HepG2 (cell line): ENCODE results near the gene ODAD4. TPM values are rescaled to one million over a fixed set of nuclear protein-coding genes. Genes with fewer than 3 reads are reported as not detected.
A peak's percentile ranks its signal among the peaks of the same experiment; 100 is the strongest.

Experiments used
- AHR ChIP-seq: IDR thresholded peaks from 2 replicates; pipeline ENCODE4 v1.6.1; 2018; ENCODE audit warnings: missing genetic modification reagents, missing compliant biosample characterization
- ARNT2 ChIP-seq: sonication (generic); formaldehyde crosslinking; IDR thresholded peaks from 2 replicates; pipeline ENCODE4 v1.8.0; 2022; ENCODE audit warnings: mild to moderate bottlenecking, low read depth, missing genetic modification reagents, moderate library complexity
- CC2D1A ChIP-seq: sonication (generic); formaldehyde crosslinking; IDR thresholded peaks from 2 replicates; pipeline ENCODE4 v1.8.1; 2023; ENCODE audit warnings: mild to moderate bottlenecking, missing genetic modification reagents
- EP300 ChIP-seq, 3 experiments: sonication (generic) in 1 of 3; formaldehyde crosslinking in 1 of 3; IDR thresholded peaks; 2 replicates each; pipeline versions ENCODE4 v1.5.1 to v1.6.1; 2011 to 2020; ENCODE audit warnings: low read depth in 2 of 3, low read length in 2 of 3, borderline replicate concordance in 1 of 3, improper control_type of control experiment in 1 of 3, mild to moderate bottlenecking in 1 of 3, missing genetic modification reagents in 1 of 3, moderate library complexity in 1 of 3
- GABPA ChIP-seq, 2 experiments: IDR thresholded peaks; 2 replicates each; pipeline ENCODE4 v1.6.1; 2011 to 2016; ENCODE audit warnings: low read depth in 2 of 2, low read length in 1 of 2, missing biosample characterization in 1 of 2, missing genetic modification characterization in 1 of 2
- GPBP1L1 ChIP-seq: sonication (generic); formaldehyde crosslinking; IDR thresholded peaks from 2 replicates; pipeline ENCODE4 v1.5.0; 2020; ENCODE audit warnings: mild to moderate bottlenecking, missing genetic modification reagents
- HBP1 ChIP-seq: IDR thresholded peaks from 2 replicates; pipeline ENCODE4 v1.6.1; 2016; ENCODE audit warnings: low read depth, control low read depth
- JDP2 ChIP-seq: sonication (generic); formaldehyde crosslinking; IDR thresholded peaks from 2 replicates; pipeline ENCODE4 v1.8.1; 2022; ENCODE audit warnings: missing genetic modification reagents, borderline replicate concordance
- LRRFIP1 ChIP-seq: sonication (generic); formaldehyde crosslinking; conservative IDR thresholded peaks from 2 replicates; pipeline ENCODE4 v1.4.0; 2020; ENCODE audit warnings: missing genetic modification reagents
- NFE2 ChIP-seq: sonication (generic); formaldehyde crosslinking; IDR thresholded peaks from 2 replicates; pipeline ENCODE4 v1.4.0; 2020; ENCODE audit warnings: missing genetic modification reagents
- NONO ChIP-seq, 2 experiments: fragments of 450-650 bp in 1 of 2; sonication (generic) in 1 of 2; formaldehyde crosslinking in 1 of 2; IDR thresholded peaks in 1 of 2; conservative IDR thresholded peaks in 1 of 2; 2 replicates each; pipeline versions ENCODE4 v1.6.1 to v1.8.0; 2017 to 2022; ENCODE audit warnings: mild to moderate bottlenecking in 1 of 2, missing genetic modification reagents in 1 of 2, moderate library complexity in 1 of 2
- SOX6 ChIP-seq, 2 experiments: fragments of 450-650 bp in 1 of 2; sonication (generic) in 1 of 2; formaldehyde crosslinking in 1 of 2; IDR thresholded peaks; 2 replicates each; pipeline versions ENCODE4 v1.4.0 to v1.6.1; 2017 to 2020; ENCODE audit warnings: antibody characterized with exemption in 1 of 2, mild to moderate bottlenecking in 1 of 2, missing genetic modification reagents in 1 of 2
- ZBTB21 ChIP-seq: sonication (generic); formaldehyde crosslinking; IDR thresholded peaks from 2 replicates; pipeline ENCODE4 v1.4.0; 2020; ENCODE audit warnings: missing genetic modification reagents
- ZBTB42 ChIP-seq: sonication (generic); formaldehyde crosslinking; IDR thresholded peaks from 2 replicates; pipeline ENCODE4 v1.5.0; 2020; ENCODE audit warnings: mild to moderate bottlenecking, missing genetic modification reagents
- ZFP62 ChIP-seq: sonication (generic); formaldehyde crosslinking; IDR thresholded peaks from 2 replicates; pipeline ENCODE4 v1.4.0; 2020; ENCODE audit warnings: missing genetic modification reagents
- ZNF20 ChIP-seq: sonication (generic); formaldehyde crosslinking; IDR thresholded peaks from 2 replicates; pipeline ENCODE4 v1.4.0; 2020; ENCODE audit warnings: mild to moderate bottlenecking, moderate library complexity, missing genetic modification reagents
- ZNF24 ChIP-seq: fragments of 450-650 bp; IDR thresholded peaks from 2 replicates; pipeline ENCODE4 v1.6.1; 2017; ENCODE audit warnings: antibody characterized with exemption, mild to moderate bottlenecking
- ZNF484 ChIP-seq: sonication (generic); formaldehyde crosslinking; IDR thresholded peaks from 2 replicates; pipeline ENCODE4 v1.5.1; 2020; ENCODE audit warnings: mild to moderate bottlenecking, low read depth, missing genetic modification reagents, borderline replicate concordance
- ZNF501 ChIP-seq: sonication (generic); formaldehyde crosslinking; IDR thresholded peaks from 2 replicates; pipeline ENCODE4 v1.5.1; 2020; ENCODE audit warnings: mild to moderate bottlenecking, moderate library complexity, missing genetic modification reagents
- ZNF709 ChIP-seq: sonication (generic); formaldehyde crosslinking; IDR thresholded peaks from 2 replicates; pipeline ENCODE4 v1.5.0; 2020; ENCODE audit warnings: mild to moderate bottlenecking, missing genetic modification reagents
- ZNF75D ChIP-seq: sonication (generic); formaldehyde crosslinking; IDR thresholded peaks from 2 replicates; pipeline ENCODE4 v1.8.1; 2023; ENCODE audit warnings: missing genetic modification reagents, mild to moderate bottlenecking, borderline replicate concordance
- ZNF879 ChIP-seq: sonication (generic); formaldehyde crosslinking; IDR thresholded peaks from 2 replicates; pipeline ENCODE4 v1.8.1; 2023; ENCODE audit warnings: missing genetic modification reagents
- polyA plus RNA-seq, 8 experiments: library from polyadenylated mRNA; depleted of rRNA in 3 of 8; stranded (reverse) in 7 of 8; unstranded in 1 of 8; fragments of >200 nt; fragmentation: Illumina TruSeq in 4 of 8; extraction: Trizol in 4 of 8; gene quantifications; 2 replicates each; pipeline versions ENCODE4 v1.2.1 to v1.2.3, GENCODE V29; 2011 to 2016; ENCODE audit warnings: low read depth in 4 of 8, missing spikeins in 1 of 8, mixed read lengths in 1 of 8; ENCODE audit not compliant: insufficient read depth in 1 of 8
- total RNA-seq, 5 experiments: library from RNA; depleted of rRNA; stranded (reverse); fragments of >200 nt; fragmentation: Illumina TruSeq; extraction: Trizol; gene quantifications; 2 replicates each; pipeline ENCODE4 v1.2.3, GENCODE V29; 2016; ENCODE audit warnings: low read depth in 1 of 5

Gene ODAD4
- total and polyA plus RNA-seq, 2 of the 13 experiments (the other 11 are each of a cell fraction or from before 2014, with no cell fraction given) = 0.48 to 0.53 TPM

- TF ChIP-seq LRRFIP1 (CRISPR knock-in tag) = no peak
- TF ChIP-seq JDP2 (CRISPR knock-in tag) = no peak
- no peak for TF ChIP-seq NONO (IDR thresholded peaks at IDR 0.05)
- TF ChIP-seq NONO (CRISPR knock-in tag; conservative IDR thresholded peaks at IDR 0.05) = peak; percentile 70
- TF ChIP-seq AHR = 0 out of 2 replicates have a peak, but pooled peaks have one; percentile 62
- TF ChIP-seq SOX6 (IDR thresholded peaks at IDR 0.05) = no peak
- peak; percentile 81 for TF ChIP-seq SOX6 (CRISPR knock-in tag; IDR thresholded peaks at IDR 0.05)
- peak; percentile 21; the same call in 1 of the 2 replicates for TF ChIP-seq ARNT2 (CRISPR knock-in tag)
- TF ChIP-seq ZNF484 = no peak
- TF ChIP-seq EP300 (IDR thresholded peaks at IDR 0.05; ENCODE audit: low read depth in 2 of 2, low read length in 2 of 2) = peak in 1 of 2 experiments; percentile 58; a peak in 1 of 4 replicates
- TF ChIP-seq EP300 (CRISPR knock-in tag; IDR thresholded peaks at IDR 0.05; ENCODE audit: borderline replicate concordance) = peak; percentile 19; the same call in 1 of the 2 replicates
- no peak for TF ChIP-seq NFE2 (CRISPR knock-in tag)
- no peak for TF ChIP-seq ZNF75D (CRISPR knock-in tag)
- TF ChIP-seq ZNF501 (CRISPR knock-in tag) = peak; percentile 93
- no peak for TF ChIP-seq GPBP1L1
- TF ChIP-seq CC2D1A = no peak
- TF ChIP-seq ZBTB42 (CRISPR knock-in tag) = no peak; the same call in 1 of the 2 replicates
- TF ChIP-seq ZNF879 (CRISPR knock-in tag) = no peak
- no peak for TF ChIP-seq ZNF709 (CRISPR knock-in tag)
- no peak for TF ChIP-seq ZNF24
- TF ChIP-seq GABPA (IDR thresholded peaks at IDR 0.05; ENCODE audit: low read depth, low read length) = no peak
- TF ChIP-seq GABPA (CRISPR knock-in tag; IDR thresholded peaks at IDR 0.05; ENCODE audit: low read depth) = no peak
- peak; percentile 63; the same call in 1 of the 2 replicates for TF ChIP-seq HBP1
- no peak for TF ChIP-seq ZFP62 (CRISPR knock-in tag)
- no peak for TF ChIP-seq ZBTB21 (CRISPR knock-in tag)
- no peak for TF ChIP-seq ZNF20 (CRISPR knock-in tag)
Observed at GRCh38 chr17:41907633-41908539, 22.5 kb upstream of the ODAD4 start (continued).
